ENCODE results near the gene POLN. TPM values are rescaled to one million over a fixed set of nuclear protein-coding genes. Genes with fewer than 3 reads are reported as not detected.

Gene POLN
- total and polyA plus RNA-seq, 2 of the 4 experiments (the other 2 are of a cell fraction), result 0.63 to 0.72 TPM

DNA sequence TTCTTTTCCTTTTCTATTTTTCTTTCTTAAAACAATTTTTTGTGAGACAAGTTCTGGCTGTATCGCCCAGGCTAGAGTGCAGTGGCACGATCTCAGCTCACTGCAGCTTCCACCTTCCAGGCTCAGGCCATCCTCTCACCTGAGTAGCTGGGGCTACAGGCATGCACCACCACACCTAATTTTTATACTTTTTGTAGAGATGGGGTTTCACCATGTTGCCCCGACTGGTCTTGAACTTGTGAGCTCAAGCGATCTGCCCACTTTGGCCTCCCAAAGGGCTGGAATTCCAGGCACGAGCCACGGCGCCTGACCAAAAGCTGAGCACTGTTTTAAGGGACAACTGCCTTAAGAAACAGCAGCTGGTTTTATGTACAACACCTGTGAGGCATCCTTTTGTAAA, 192.1 kb downstream of the POLN start:
- WGBS, 2 experiments (ENCODE audit: extremely low coverage in 2 of 2, insufficient read length in 1 of 2), result 71% methylated on average over 4 of the region's 7 CpGs; no CpG with 5 or more reads in 1 of the 2 experiments
- H2BK20ac ChIP-seq (ENCODE audit: low read depth, low read length), result no peak overlapping the region
- ChIA-PET CTCF (no interaction called here), POLR2A (ENCODE audit: unreplicated experiment) (no interaction called here)
- H3K36me3 ChIP-seq (ENCODE audit: control insufficient read depth, insufficient read depth, low read length), result no peaks in the 10 kb centered on the region
- H2BK15ac ChIP-seq (ENCODE audit: low read depth, low read length), result no peak overlapping the region
- ATAC-seq (ENCODE audit: low read depth) (no peak), DNase-seq (no peak)
- no peak overlapping the region for H3K4me3 ChIP-seq (ENCODE audit: insufficient read depth, low read depth, low read length)
- no peak overlapping the region for H3K4ac ChIP-seq (ENCODE audit: low read depth, low read length)
- no peak overlapping the region for H3K14ac ChIP-seq (replicated peaks; ENCODE audit: low read depth, low read length)
- TF ChIP-seq POLR2A (IDR thresholded peaks at IDR 0.05; ENCODE audit: low read depth, low read length) (no peak), MAFK (IDR thresholded peaks at IDR 0.05; ENCODE audit: low read depth, low read length) (no peak), MXI1 (IDR thresholded peaks at IDR 0.05; ENCODE audit: borderline replicate concordance, low read depth, low read length) (no peak), RAD21 (IDR thresholded peaks at IDR 0.05; ENCODE audit: low read length) (no peak), USF2 (IDR thresholded peaks at IDR 0.05; ENCODE audit: low read depth, low read length) (no peak), SMC3 (IDR thresholded peaks at IDR 0.05; ENCODE audit: low read depth, low read length) (no peak), CTCF (conservative IDR thresholded peaks at IDR 0.05; ENCODE audit: low read depth, low read length) (no peak), CEBPB (IDR thresholded peaks at IDR 0.05; ENCODE audit: low read depth, low read length) (no peak), BHLHE40 (IDR thresholded peaks at IDR 0.05; ENCODE audit: low read depth, low read length) (no peak), MAZ (IDR thresholded peaks at IDR 0.05; ENCODE audit: borderline replicate concordance, low read depth, low read length) (no peak), RCOR1 (IDR thresholded peaks at IDR 0.05; ENCODE audit: insufficient replicate concordance, low read length) (no peak), FOS (IDR thresholded peaks at IDR 0.05; ENCODE audit: low read depth, low read length) (no peak), CHD1 (IDR thresholded peaks at IDR 0.05; ENCODE audit: low read depth, low read length) (no peak), NFE2L2 (IDR thresholded peaks at IDR 0.05; ENCODE audit: low read depth, low read length) (no peak), RFX5 (IDR thresholded peaks at IDR 0.05; ENCODE audit: low read depth, low read length) (no peak)
- TF ChIP-seq, protein P1, sequence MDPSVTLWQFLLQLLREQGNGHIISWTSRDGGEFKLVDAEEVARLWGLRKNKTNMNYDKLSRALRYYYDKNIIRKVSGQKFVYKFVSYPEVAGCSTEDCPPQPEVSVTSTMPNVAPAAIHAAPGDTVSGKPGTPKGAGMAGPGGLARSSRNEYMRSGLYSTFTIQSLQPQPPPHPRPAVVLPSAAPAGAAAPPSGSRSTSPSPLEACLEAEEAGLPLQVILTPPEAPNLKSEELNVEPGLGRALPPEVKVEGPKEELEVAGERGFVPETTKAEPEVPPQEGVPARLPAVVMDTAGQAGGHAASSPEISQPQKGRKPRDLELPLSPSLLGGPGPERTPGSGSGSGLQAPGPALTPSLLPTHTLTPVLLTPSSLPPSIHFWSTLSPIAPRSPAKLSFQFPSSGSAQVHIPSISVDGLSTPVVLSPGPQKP (IDR thresholded peaks at IDR 0.05; ENCODE audit: borderline replicate concordance, low read depth, low read length), result no peak
- no peak overlapping the region for H4K8ac ChIP-seq (ENCODE audit: low read depth in 2 of 2, low read length in 2 of 2)
- in situ Hi-C loops (cut with MboI; ENCODE audit: low sequenced_read_pairs), result no loop called here
- H3K79me1 ChIP-seq (ENCODE audit: low read depth in 1 of 2, low read length in 2 of 2), result no peaks in the 10 kb centered on the region
- H2AFZ ChIP-seq (replicated peaks; ENCODE audit: low read length, poor library complexity), result no peak overlapping the region
- H3K9ac ChIP-seq (ENCODE audit: low read depth, low read length), result no peak overlapping the region
- H2AK5ac ChIP-seq (ENCODE audit: low read depth, low read length), result no peak overlapping the region
- no peaks in the 10 kb centered on the region for H4K20me1 ChIP-seq (ENCODE audit: insufficient read depth, low read length)
- dilution Hi-C loops (cut with HindIII; ENCODE audit: low sequenced_read_pairs, unreplicated experiment), result no loop called here
- no peak overlapping the region for H2BK120ac ChIP-seq (ENCODE audit: low read depth, low read length)
- H3K27me3 ChIP-seq (ENCODE audit: control insufficient read depth, insufficient read depth, low read length), result peaks cover 16% of the 10 kb centered on the region
- H4K91ac ChIP-seq (ENCODE audit: insufficient read depth, low read depth, low read length), result no peak overlapping the region
- H3K23ac ChIP-seq (ENCODE audit: low read depth, low read length), result no peak overlapping the region
- no peak overlapping the region for H3K56ac ChIP-seq (ENCODE audit: extremely low read depth, insufficient read depth, low read length)
- H3K4me2 ChIP-seq (ENCODE audit: low read depth, low read length), result no peak overlapping the region
- H2BK5ac ChIP-seq (ENCODE audit: low read depth, low read length, poor library complexity, severe bottlenecking), result no peak overlapping the region
- H3K27ac ChIP-seq (ENCODE audit: insufficient read depth, low read length), result no peak overlapping the region
- no peak overlapping the region for H2AK9ac ChIP-seq (replicated peaks; ENCODE audit: low read depth, low read length, poor library complexity)
- H4K5ac ChIP-seq (ENCODE audit: low read depth, low read length), result no peak overlapping the region
- no TSS peak for BruUV-seq (replicated peaks)
- intact Hi-C loops (cut with micrococcal nuclease), result no loop called here
- no peaks in the 10 kb centered on the region for H3K9me1 ChIP-seq (ENCODE audit: insufficient read depth, low read length)
- H3K9me3 ChIP-seq (ENCODE audit: control insufficient read depth, insufficient read depth, low read length), result no peaks in the 10 kb centered on the region
- H3K18ac ChIP-seq (ENCODE audit: low read depth, low read length), result no peak overlapping the region
- H3K4me1 ChIP-seq (ENCODE audit: control insufficient read depth, insufficient read depth, low read length), result no peaks in the 10 kb centered on the region

Measured in IMR-90 (cell line).